Measurements from ENCODE around the gene VCAM1.
A peak's percentile ranks its signal among the peaks of the same experiment; 100 is the strongest.
"Not testable (repeated sequence)": the region's sequence is repeated elsewhere in the genome, so short reads cannot be mapped to it uniquely, and the experiment has no call there.

VCAM1 gene

GRCh38 chr1:100730130-100730529, 10.6 kb downstream of the VCAM1 start:
- no peak for DNase-seq

- no peak for DNase-seq
Observed at GRCh38 chr1:100731309-100731708, 11.8 kb downstream of the VCAM1 start.

DNA sequence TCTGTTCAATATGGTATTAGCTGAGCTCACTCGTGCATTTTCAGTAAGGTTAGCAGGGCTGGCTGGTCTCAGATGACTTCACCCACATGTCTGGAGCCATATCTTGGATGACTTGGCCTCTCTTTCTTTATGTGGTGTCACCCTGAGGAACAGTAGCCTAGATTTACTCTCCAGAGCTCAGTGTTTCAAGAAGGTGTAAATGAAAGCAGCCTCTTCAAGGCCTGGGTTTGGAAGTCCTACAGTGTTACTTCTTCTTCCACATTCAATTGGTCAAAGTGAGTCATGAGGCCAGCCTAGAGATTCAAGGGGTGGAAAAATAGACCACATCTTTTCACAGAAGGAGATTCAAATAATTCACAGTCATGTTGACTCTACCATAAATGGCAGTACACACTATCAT, 12.2 kb downstream of the VCAM1 start:
- no peak for DNase-seq

- DNase-seq = peak; percentile 91
Observed at GRCh38 chr1:100734676-100735075, 15.1 kb downstream of the VCAM1 start.

DNA sequence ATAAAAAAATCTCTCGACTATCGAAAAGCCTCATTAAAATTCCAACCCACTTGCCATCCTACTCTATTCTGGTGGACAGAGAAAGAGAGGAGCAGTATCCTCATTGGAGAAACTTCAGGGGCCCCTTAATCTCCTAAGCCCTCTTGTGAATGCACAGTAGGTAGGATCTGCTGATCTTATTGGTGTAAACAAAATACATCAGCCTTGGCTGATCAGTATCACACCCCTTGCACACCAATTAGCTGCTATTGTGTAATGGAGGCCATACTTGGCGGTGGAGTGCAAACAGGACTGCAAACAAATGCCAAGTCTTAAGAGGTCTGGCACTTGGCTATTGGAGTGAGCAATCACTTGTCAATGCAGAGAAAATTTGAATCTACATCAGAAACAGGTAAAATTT, 15.7 kb downstream of the VCAM1 start:
- no peak for DNase-seq

DNA sequence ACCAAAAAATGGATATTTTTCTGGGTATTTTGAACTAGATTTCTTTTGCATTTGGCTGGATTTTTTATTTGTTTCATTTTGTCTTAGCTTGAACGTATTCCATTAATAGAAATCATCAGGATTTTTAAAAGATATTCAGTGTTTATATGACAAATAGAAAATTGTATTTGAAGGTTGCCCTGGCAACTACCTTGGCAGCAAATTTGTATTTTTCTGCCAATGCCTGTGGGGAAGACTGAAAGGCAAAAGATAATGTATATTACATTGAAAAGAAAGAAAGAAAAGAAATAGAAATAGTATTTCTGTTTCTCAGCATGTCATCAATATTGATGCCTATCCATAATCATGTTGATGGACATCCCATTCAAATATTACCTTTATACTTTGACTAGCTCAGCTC, 16.8 kb downstream of the VCAM1 start:
- peak; percentile 48 for DNase-seq

DNA sequence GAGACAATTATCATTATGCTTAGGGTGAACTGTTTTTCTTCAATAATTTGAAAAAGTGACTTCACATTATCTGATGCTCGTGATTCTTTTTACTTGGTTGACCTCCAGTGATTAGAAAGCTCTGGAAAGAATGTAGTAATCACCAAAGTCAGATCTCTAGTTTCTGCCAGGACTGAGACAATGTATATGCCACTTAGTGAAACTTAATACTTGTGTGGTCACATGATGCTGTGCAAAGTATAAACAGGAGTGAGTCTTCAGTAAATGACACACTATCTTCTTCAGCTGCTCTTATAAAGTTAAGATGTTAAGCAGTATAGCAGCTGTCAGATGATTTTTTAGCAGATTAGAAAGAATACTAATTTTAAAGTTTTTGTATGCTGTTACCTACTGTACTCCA, 17.2 kb downstream of the VCAM1 start:
- no peak for DNase-seq

GRCh38 chr1:100746542-100746932, 27.0 kb downstream of the VCAM1 start:
- DNase-seq = peak; percentile 69

DNA sequence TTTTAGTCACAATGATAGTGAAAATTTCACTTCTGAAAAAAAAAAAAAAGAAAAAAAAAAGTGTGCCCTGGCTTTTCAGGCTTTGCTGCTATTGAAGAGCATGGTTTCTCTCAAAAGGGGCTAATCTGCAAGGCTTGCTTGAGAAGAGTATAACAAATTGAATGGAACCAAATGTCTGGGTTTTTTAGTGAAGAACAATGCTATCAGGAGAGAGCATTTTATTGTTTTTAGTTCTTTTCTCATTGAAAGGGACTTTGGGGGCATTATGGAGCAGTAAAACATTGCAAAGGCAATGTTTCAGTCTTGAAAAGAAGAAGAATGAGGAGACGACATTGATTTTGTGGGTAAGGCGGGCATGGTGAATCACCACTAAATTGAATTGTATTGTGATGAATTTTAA, 28.2 kb downstream of the VCAM1 start:
- DNase-seq = no peak

GRCh38 chr1:100750005-100750885, 30.7 kb downstream of the VCAM1 start:
- no peak for DNase-seq

DNA sequence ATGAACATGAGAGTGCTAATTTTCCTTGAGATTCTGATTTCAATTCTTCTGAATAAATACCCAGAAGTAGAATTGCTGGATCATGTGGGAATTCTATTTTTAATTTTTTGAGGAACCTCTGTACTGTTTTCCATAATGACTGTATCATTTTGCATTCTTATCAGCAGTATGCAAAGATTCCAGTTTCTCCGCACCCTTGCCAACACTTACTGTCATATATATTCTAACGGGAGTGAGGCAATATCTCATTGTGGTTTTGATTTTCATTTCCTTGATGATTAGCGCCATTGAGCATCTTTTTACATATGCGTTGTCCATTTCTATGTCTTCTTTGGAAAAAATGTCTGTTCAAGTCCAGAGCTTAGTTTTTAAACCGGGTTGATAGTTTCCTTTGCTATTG, 33.2 kb downstream of the VCAM1 start:
- DNase-seq = peak; percentile 53

- no peak for DNase-seq
Observed at GRCh38 chr1:100757946-100758345, 38.4 kb downstream of the VCAM1 start.

- no peak for DNase-seq
Observed at GRCh38 chr1:100759188-100759587, 39.6 kb downstream of the VCAM1 start.

GRCh38 chr1:100760511-100760910, 41.0 kb downstream of the VCAM1 start:
- DNase-seq = no peak

- DNase-seq = no peak
Observed at GRCh38 chr1:100762461-100762860, 42.9 kb downstream of the VCAM1 start.

DNA sequence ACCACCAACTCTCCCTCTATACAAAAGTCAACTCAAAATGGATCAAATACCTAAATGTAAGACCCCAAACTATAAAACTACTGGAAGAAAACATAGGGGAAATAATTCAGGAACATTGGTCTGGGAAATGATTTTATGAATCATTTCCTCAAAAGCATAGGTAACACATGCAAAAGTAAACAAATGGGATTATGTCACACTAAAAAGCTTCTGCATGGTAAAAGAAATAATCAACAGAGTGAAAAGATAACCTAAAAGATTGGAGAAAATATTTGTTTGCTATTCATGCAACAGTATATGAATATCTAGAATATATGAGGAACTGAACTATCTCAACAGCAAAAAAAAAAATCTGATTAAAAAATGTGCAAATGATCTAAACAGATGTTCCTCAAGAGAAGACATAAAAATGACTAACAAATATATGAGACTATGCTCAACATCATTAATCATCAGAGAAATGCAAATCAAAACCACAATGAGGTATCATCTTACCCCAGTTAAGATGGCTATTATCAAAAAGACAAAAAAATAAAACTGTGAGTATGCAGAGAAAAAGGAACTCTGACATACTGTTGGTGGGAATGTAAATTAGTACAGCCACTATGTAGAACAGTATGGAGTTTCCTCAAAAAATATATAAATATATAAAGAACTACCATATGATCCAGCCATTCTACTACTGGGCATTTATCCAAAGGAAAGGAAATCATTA, 47.8 kb downstream of the VCAM1 start:
- DNase-seq = peak; percentile 22

- DNase-seq = no peak
Observed at GRCh38 chr1:100769323-100769722, 49.8 kb downstream of the VCAM1 start.

DNA sequence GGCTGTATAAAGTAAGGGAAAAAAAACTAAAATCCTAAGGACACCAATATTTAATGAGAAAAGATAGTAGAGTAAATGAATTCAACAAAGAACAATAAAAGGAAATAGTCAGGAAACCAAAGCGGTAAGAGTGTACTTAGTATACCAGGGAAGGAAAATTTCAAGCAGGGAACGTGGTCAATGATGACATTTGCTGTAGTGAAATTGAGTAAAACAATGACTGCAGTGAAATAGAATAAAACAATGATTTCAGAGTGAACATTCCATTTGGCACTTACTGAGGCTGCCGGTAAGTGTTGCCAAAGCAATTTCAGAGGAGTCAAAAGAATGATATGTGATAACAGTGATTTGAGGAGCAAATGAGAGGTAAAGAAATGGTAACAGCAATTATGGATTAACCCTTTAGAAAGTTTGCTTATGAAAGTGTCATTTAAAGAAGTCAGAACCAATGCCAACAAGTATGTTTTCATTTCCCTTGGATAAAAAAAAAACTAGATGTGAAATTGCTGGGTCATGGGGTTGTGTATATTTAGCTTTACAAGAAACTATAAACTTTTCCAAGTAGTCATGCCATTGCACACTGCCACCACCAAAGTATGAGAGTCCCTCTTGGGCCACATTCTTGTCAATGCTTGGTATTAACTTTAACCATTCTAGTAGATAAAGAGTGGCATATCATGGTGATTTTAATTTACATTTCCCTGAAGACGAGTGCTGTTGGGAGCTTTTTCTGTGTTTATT, 50.5 kb downstream of the VCAM1 start:
- DNase-seq = no peak

GRCh38 chr1:100773444-100773843, 53.9 kb downstream of the VCAM1 start:
- no peak for DNase-seq

- no peak for DNase-seq
Observed at GRCh38 chr1:100774370-100774769, 54.8 kb downstream of the VCAM1 start.

DNA sequence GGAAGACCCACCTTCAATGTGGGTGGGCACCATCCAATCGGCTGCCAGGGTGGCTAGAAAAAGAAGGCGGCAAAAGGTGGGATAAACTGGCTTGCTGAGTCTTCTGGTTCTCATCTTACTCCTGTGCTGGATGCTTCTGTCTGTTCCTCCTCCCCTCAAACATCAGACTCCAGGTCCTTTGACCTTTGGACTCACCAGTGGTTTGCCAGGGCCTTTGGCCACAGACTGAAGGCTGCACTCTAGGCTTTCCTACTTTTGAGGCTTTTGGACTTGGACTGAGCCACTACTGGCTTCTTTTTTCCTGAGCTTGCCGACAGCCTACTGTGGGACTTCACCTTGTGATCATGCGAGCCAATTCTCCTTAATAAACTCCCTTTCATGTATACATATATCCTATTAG, 55.9 kb downstream of the VCAM1 start:
- DNase-seq = no peak

DNA sequence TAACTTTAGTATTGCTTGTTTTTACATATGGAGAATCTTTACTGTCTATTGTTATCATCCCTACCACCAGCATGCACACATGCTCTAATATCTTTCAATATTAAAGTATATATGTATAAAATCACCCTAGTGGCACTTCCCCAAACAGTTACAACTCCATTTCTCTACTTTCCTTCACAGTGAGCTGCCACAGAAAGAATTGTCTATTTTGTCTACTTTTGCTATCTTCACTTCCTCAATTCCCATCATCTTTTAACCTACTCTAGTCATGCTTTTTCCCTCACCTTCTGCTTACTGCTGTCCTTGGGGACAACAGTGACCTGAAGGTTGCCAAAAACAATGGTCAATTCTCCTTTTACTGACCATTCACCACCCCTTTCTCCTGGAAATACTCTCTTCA, 59.2 kb downstream of the VCAM1 start:
- no peak for DNase-seq

GRCh38 chr1:100780814-100781213, 61.3 kb downstream of the VCAM1 start:
- no peak for DNase-seq

DNA sequence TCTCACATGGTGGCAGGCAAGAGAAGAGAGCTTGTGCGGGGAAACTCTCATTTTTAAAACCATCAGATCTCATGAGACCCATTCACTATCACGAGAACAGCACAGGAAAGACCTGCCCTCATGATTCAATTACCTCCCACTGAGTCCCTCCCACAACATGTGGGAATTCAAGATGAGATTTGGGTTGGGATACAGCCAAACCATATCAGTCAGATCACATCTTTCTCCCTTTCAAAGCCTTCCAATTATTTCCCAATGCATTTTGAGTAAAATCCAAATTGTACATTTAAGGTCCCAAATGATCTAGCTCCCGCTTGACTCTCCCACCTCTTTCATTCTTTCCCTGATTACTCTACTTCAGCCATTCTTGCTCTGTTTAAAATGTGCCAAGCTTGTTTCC, 62.2 kb downstream of the VCAM1 start:
- not testable (repeated sequence) for DNase-seq
